Neural cell (in vitro differentiated cells): ENCODE measurements around the gene ATP6V1F.

Experiments
- EZH2 ChIP-seq: fragments of 200-600, 300-800 bp; shearing (Covaris generic), sonication (generic); IDR thresholded peaks from 2 replicates; pipeline ENCODE4 v1.6.1; 2014; ENCODE audit warnings: antibody characterized with exemption, low read length, borderline replicate concordance, mild to moderate bottlenecking; ENCODE audit not compliant: insufficient read depth, poor library complexity, severe bottlenecking
- POLR2AphosphoS5 ChIP-seq: IDR thresholded peaks from 2 replicates; pipeline ENCODE4 v1.6.1; 2012

DNA sequence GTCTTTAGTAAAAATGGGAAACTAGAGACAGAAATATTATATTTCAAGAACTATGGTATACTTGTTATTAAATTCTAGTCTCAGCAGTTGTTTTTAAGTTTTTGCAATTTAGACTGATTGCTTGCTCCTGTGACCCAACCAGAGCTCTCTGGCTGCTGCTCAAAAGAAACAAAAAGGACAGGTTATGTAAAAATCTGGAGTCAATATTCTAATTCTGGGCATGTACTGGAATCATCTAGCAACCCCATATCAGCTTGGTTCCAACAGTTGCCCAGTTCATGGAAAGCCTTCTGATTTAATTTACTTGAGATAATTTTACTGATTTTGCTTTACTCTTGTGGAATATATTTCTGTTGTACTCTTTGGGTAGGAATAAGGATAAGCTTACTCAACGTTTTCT lies 37.6 kb downstream of the ATP6V1F start:
- TF ChIP-seq EZH2 (no peak), POLR2AphosphoS5 (no peak)
